SHP77 (cell line): Measurements from ENCODE around the gene AQP11.
"Not testable (repeated sequence)": the region's sequence is repeated elsewhere in the genome, so short reads cannot be mapped to it uniquely, and the experiment has no call there.

ENCODE experiments used
- DNase-seq, 2 experiments: peaks; one replicate each; lab custom pipeline; 2025; lab: John Stamatoyannopoulos, UW

Gene AQP11

DNA sequence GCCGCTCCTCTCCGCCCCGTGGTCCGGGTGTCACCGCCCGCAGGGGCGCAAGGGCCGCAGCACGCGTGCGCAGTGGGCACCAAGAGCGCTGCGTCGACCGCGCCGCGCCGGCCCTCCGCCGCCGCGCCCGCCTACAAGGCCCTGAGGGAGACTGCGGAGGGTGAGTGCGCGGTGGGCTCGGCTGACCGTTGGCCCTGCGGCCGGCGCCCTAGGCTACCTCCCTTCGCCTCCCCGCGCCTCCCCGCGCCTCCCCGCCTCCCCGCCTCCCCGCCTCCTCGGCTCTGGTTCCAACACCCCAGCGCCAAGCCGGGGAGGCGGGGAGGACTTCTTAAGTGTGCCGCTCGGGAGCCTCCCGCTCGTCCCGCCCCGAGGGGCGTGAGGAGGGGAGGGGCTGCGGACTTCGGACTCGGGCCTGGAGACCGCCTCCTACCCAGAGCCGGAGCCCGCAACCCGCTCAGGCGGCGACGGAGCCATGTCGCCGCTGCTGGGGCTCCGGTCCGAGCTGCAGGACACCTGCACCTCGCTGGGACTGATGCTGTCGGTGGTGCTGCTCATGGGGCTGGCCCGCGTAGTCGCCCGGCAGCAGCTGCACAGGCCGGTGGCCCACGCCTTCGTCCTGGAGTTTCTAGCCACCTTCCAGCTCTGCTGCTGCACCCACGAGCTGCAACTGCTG lies at the start of gene AQP11:
AQP11 (plus strand) TSS at position 433 of the 673 bp plus-strand sequence; CDS start at position 473, 40 bp downstream.
- DNase-seq: peak; percentile 86 to 92

GRCh38 chr11:77542296-77542695 lies 47.5 kb upstream of the AQP11 start:
- no peak for DNase-seq

DNA sequence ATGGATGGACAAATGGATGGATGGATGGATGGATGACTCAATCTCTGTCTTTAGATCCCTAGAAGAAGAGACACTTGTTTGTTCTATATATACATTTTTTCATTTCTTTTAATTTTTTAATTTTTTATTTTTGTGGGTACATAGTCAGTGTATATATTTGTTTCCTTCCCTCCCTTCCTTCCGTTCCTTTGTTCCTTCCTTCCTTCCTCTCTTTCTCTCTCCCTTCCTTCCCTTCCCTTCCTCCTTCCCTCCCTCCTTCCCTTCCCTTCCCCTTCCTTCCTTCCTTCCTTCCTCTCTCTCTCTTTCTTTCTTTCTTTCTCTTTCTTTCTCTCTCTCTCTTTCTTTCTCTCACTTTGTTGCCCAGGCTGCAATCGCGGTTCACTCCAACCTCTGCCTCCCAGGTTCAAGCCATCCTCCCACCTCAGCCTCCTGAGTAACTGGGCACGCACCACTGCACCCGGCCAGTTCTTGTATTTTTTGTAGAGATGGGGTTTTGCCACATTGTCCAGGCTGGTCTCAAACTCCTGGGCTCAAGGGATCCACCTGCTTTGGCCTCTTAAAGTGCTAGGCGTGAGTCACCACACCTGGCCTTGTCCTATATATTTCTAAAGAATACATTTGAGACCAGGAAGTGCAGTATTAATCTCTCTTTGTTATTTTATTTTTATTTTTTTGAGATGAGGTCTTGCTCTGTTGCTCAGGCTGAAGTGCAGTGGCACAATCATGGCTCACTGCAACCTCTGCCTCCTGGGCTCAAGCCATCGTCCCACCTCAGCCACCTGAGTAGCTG lies 42.5 kb upstream of the AQP11 start:
- DNase-seq: no peak

DNA sequence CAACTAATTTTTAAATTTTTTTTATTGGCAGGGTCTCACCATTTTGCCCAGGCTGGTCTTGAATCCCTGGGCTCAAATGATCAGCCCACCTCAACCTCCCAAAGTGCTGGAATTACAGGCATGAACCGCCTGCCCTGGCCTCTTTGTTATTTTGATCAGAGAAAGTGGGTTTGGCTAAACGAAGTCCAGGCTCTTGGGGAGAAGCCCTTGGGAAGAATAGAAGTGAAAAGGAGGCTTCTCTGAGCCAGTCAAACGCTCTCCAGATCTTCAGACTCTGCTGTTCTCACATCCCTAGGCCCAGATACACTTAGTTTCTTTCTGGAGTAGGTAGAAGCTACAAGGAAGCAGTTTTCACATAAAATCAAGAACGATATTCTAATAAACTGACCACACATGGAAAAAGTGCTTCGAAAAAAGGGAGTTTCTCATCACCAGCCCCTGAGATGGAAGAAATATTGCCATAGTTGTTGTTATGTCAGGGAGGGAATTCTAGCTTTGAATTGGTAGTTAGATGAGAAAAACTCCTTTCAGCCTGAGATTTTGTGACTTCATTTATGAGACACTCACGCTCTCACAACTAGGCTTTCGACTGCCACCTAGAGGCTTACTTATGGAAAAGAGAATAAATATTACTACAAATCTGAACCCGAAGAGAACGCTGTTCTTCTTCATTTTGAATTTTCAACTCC lies 41.7 kb upstream of the AQP11 start:
- peak; percentile 74 to 88 for DNase-seq

GRCh38 chr11:77548552-77549445 lies 41.0 kb upstream of the AQP11 start:
- no peak for DNase-seq

- not testable (repeated sequence) for DNase-seq
Measured at GRCh38 chr11:77551426-77551825, 38.3 kb upstream of the AQP11 start.

GRCh38 chr11:77557553-77557952 lies 32.2 kb upstream of the AQP11 start:
- peak; percentile 48 to 69 for DNase-seq

DNA sequence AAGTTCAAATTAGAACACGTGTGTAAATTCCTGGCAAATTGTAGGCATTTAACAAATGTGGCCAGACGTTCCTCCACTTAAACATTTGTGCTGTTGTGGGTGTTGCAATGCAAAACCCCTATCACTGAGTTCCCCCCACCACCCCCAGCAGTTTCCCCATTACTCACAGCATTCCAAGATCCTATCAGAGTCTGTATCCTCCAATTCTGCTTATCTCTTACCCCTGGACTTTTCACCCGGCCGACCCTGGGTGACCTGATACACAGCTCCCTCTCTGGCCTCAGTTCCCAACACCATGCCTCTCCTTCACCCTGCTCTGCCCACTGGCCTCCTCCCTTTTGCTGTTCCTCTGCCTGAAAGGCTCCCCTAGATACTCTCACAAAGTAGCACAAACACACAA lies 31.4 kb upstream of the AQP11 start:
- no peak for DNase-seq

- no peak for DNase-seq
Measured at GRCh38 chr11:77559686-77560401, 29.9 kb upstream of the AQP11 start.

- DNase-seq: no peak
Measured at GRCh38 chr11:77560605-77561004, 29.1 kb upstream of the AQP11 start.

DNA sequence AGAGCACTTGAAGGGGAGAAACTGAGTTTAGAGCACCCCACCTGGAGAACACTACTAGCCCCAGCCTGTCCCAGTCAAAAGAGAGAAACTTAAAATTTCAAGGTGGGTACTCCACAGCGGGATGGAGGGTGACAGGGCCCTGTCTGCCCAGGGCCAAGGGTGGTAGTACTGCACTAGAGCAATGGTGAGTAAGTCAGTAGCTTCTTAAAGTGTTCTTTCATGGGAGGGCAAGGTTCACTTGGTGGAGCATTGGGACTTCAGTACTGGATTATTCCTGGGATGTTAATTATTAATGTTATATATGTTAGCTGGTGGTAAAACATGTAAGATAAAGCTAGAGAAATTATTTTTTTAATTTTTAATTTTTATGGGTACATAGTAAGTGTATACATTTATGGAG lies 28.5 kb upstream of the AQP11 start:
- DNase-seq: no peak

DNA sequence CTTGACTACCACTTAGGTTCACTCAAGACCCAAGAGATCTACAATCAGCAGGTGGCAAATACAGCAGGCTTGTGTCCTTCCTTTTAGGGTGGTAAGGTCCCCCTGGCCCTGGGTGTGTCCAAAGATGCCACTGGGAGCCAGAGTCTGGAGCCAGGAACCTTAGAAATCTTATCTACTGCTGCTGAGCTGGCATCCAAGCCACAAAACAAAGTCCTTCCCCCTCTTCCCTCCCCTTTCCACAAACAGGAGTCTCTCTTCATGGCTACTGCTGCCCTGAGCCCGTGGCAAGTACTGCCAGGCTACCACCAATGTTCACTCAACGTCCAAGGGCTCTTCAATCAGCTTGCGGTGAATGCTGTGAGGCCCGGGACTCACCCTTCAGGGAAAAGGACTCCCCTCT lies 21.4 kb upstream of the AQP11 start:
- no peak for DNase-seq

DNA sequence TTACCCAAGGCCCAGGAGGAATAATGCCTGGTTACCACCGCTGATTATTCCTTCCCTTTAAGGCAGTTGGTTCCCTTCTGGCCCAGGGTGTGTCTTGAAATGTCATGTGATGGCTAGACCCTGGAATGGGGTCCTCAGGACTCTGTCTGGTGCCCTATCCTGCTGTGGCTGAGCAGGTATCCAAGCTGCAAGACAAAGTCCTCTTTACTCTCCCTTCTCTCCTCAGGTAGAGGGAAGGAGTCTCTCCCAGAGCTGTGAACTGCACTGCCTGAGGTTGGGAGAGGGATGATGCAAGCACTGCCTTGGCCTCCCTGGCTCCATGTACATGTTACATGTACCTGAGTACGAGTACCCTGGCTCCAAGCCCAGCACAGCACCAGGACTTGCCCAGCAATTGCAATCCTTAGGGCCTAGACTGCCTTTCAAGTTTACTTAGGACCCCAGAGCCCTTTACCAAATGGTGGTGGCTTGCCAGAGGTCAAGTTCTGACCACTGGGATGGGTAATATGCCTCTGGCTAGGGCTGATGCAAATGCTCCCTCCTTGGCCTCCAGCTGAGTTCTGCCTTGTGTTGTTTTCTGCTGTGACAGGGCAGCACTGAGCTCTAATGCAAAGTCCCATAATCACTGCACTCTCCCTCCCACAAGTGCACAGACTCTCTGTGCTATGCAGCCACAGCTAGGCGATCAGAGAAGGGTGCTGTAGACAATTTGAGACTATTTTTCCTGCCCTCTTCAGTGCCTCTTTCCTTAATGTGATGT lies 20.7 kb upstream of the AQP11 start:
- no peak for DNase-seq

DNA sequence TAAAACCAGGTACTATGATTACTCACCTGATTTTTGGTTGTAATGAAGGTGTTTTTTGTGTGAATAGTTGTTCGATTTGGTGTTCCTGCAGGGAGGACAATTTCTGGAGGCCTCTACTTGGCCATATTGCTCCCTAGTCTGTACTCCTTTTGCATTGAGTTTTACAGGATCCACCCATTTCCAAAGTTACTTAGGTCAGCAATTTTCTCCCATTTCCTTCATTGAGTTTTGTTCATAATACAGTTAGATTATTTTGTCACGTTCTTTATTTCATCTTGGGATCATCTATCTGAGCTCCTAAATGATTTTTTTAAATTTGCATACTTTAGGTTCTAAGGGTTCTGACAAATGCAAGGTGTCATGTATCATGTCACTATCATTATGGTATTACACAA lies 20.1 kb upstream of the AQP11 start:
- no peak for DNase-seq

DNA sequence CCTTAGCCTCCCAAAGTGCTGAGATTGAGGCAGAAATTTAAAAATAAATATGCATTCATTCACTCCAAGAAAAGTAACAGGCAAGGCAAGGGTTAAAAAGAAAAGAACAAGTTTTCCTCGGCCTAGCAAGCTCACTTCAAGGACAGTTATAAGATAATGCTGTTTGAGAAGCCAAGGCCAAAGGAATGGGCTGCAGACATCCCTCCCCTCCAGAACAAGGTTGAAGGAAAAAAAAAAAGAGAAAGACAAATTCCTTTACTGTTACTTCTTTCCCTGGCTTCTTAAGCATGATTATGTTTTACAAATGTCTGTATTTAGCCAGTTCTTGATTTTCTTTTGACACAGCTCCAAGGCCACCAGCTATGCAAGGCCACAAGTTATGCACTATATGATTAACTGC lies 18.9 kb upstream of the AQP11 start:
- not testable (repeated sequence) for DNase-seq

DNA sequence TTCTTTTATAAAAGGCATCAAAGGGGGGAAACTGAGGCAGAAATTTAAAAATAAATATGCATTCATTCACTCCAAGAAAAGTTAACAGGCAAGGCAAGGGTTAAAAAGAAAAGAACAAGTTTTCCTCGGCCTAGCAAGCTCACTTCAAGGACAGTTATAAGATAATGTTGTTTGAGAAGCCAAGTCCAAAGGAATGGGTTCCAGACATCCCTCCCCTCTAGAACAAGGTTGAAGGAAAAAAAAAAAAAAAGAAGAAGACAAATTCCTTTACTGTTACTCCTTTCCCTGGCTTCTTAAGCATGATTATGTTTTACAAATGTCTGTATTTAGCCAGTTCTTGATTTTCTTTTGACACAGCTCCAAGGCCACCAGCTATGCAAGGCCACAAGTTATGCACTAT lies 14.3 kb upstream of the AQP11 start:
- not testable (repeated sequence) for DNase-seq

GRCh38 chr11:77580712-77581337 lies 8.9 kb upstream of the AQP11 start:
- no peak for DNase-seq

- no peak for DNase-seq
Measured at GRCh38 chr11:77589181-77589520, 602 bp upstream of the AQP11 start.

- DNase-seq: peak; percentile 63 to 71
Measured at GRCh38 chr11:77590194-77590782, 535 bp downstream of the AQP11 start.

GRCh38 chr11:77592727-77593126 lies 3.0 kb downstream of the AQP11 start:
- DNase-seq: no peak
